GM12878 (cell line): ENCODE data around the gene ZFP1. TPM values are rescaled to one million over a fixed set of nuclear protein-coding genes. Genes with fewer than 3 reads are reported as not detected.

Experiments used
- ATAC-seq: fragments of 200-7000 bp; cut with Tn5 transposase; 3 replicates; pipeline ENCODE4 v1.9.1; 2020; ENCODE audit warnings: mild to moderate bottlenecking, moderate library complexity
- BruUV-seq: library from RNA; stranded (reverse); fragments of 400-500 nt; replicated peaks from 2 replicates; lab custom pipeline; 2021; lab: Mats Ljungman, UMichigan
- CTCF ChIA-PET: fragments of 300-600 bp; sonication (Branson Sonifier 250); formaldehyde crosslinking; extraction: SDS; loops from one replicate; lab custom pipeline; 2021; ENCODE audit warnings: inconsistent platforms; lab: Yijun Ruan, JAX
- POLR2A ChIA-PET: fragments of 350-600 bp; formaldehyde crosslinking; extraction: SDS; loops from one replicate; lab custom pipeline; 2021; ENCODE audit warnings: inconsistent platforms; lab: Charles Lee
- RAD21 ChIA-PET: fragments of 300-600 bp; sonication (Branson Sonifier 250); formaldehyde crosslinking; loops from one replicate; lab custom pipeline; 2023; ENCODE audit warnings: antibody characterized with exemption; ENCODE audit not compliant: unreplicated experiment; lab: Charles Lee
- SMC1A ChIA-PET: fragments of 300-600 bp; sonication (Branson Sonifier 250); formaldehyde crosslinking; loops from one replicate; lab custom pipeline; 2023; ENCODE audit not compliant: unreplicated experiment, uncharacterized antibody; lab: Charles Lee
- DNase-seq: peaks from one replicate; pipeline ENCODE4 v3.0.0-alpha.2; 2011; ENCODE audit warnings: low read depth, low spot score
- FAIRE-seq: peaks from 3 replicates; lab custom pipeline; 2011; peaks lifted over from hg19 to GRCh38; lab: Jason Lieb, UNC
- H2AFZ ChIP-seq: 2 replicates; pipeline ENCODE4 v1.6.0; 2011; ENCODE audit warnings: low read depth, low read length, control low read depth; ENCODE audit not compliant: control insufficient read depth
- H3K27ac ChIP-seq: 2 replicates; pipeline ENCODE4 v1.5.1; 2011; ENCODE audit warnings: control low read depth; ENCODE audit not compliant: control insufficient read depth, insufficient read depth
- H3K27me3 ChIP-seq, 2 experiments: replicated peaks in 1 of 2; 2 replicates each; pipeline versions ENCODE4 v1.6.0 to v1.6.1; 2011; ENCODE audit warnings: low read length in 1 of 2; ENCODE audit not compliant: control insufficient read depth in 2 of 2, insufficient read depth in 2 of 2
- H3K36me3 ChIP-seq, 2 experiments: 2 replicates each; pipeline ENCODE4 v1.5.1; 2011; ENCODE audit warnings: low read length in 1 of 2; ENCODE audit not compliant: control insufficient read depth in 2 of 2, insufficient read depth in 2 of 2
- H3K4me1 ChIP-seq: 2 replicates; pipeline ENCODE4 v1.6.1; 2011; ENCODE audit warnings: mild to moderate bottlenecking, low read length, moderate library complexity, mixed read lengths; ENCODE audit not compliant: control insufficient read depth, insufficient read depth
- H3K4me2 ChIP-seq: 2 replicates; pipeline ENCODE4 v1.6.0; 2011; ENCODE audit warnings: control low read depth; ENCODE audit not compliant: control insufficient read depth, insufficient read depth
- H3K4me3 ChIP-seq: fragments of 200-600 bp; sonication (generic); 2 replicates; pipeline ENCODE4 v1.5.1; 2016
- H3K79me2 ChIP-seq: 2 replicates; pipeline ENCODE4 v1.6.0; 2011; ENCODE audit warnings: low read length; ENCODE audit not compliant: control insufficient read depth, insufficient read depth
- H3K9ac ChIP-seq: 2 replicates; pipeline ENCODE4 v1.8.0; 2011; ENCODE audit warnings: low read length, control low read depth, mixed read lengths; ENCODE audit not compliant: control insufficient read depth, insufficient read depth
- H3K9me3 ChIP-seq: replicated peaks from 3 replicates; pipeline ENCODE4 v1.5.1; 2011; ENCODE audit warnings: mild to moderate bottlenecking, low read length; ENCODE audit not compliant: control insufficient read depth, insufficient read depth
- H4K20me1 ChIP-seq: 2 replicates; pipeline ENCODE4 v1.6.0; 2011; ENCODE audit not compliant: control insufficient read depth, insufficient read depth
- ATF3 ChIP-seq: IDR thresholded peaks from 2 replicates; pipeline ENCODE4 v1.6.1; 2011; ENCODE audit warnings: low read depth, mild to moderate bottlenecking, low read length, moderate library complexity, borderline replicate concordance; ENCODE audit errors: extremely low read depth
- E4F1 ChIP-seq: fragments of 450-650 bp; IDR thresholded peaks from 2 replicates; pipeline ENCODE4 v1.6.1; 2018; ENCODE audit warnings: borderline replicate concordance, mild to moderate bottlenecking; ENCODE audit not compliant: partially characterized antibody
- MLLT1 ChIP-seq: fragments of 450-650 bp; IDR thresholded peaks from 2 replicates; pipeline ENCODE4 v1.6.1; 2016; ENCODE audit warnings: mild to moderate bottlenecking
- RAD21 ChIP-seq: IDR thresholded peaks from 2 replicates; pipeline ENCODE4 v1.6.1; 2011; ENCODE audit warnings: mild to moderate bottlenecking, low read depth, low read length, moderate library complexity; ENCODE audit not compliant: insufficient read depth
- RUNX3 ChIP-seq: IDR thresholded peaks from 2 replicates; pipeline ENCODE4 v1.6.1; 2012; ENCODE audit warnings: low read length, inconsistent platforms
- SRF ChIP-seq, 2 experiments: IDR thresholded peaks; 2 replicates each; pipeline ENCODE4 v1.6.1; 2011; ENCODE audit warnings: low read depth in 2 of 2, low read length in 2 of 2, mild to moderate bottlenecking in 1 of 2, moderate library complexity in 1 of 2
- WGBS: methylation state at CpG from one replicate; pipeline ENCODE4 v1.1.6; 2016; ENCODE audit warnings: low lambda C conversion rate; ENCODE audit not compliant: insufficient replicate concordance, insufficient coverage; ENCODE audit errors: missing lambda C conversion rate; 5-methylcytosine and 5-hydroxymethylcytosine counted together
- in situ Hi-C: fragments of 300-500 bp; cut with MboI; formaldehyde crosslinking; loops from 9 replicates; pipeline ENCODE4 v1.14.3; 2018; ENCODE audit warnings: mixed read lengths
- intact Hi-C: fragments of 100-400 bp; cut with micrococcal nuclease; formaldehyde crosslinking; loops from one replicate; pipeline ENCODE4 v1.14.2; 2022; ENCODE audit not compliant: unreplicated experiment
- polyA plus RNA-seq, 11 experiments: library from polyadenylated mRNA; depleted of rRNA in 4 of 11; unstranded in 6 of 11; stranded (reverse) in 5 of 11; fragments of >200 nt; fragmentation: Nextera tagmentation in 4 of 11; fragmentation: Illumina TruSeq in 1 of 11; extraction: Ambion mirVana in 4 of 11; extraction: Trizol in 1 of 11; gene quantifications; 1 replicate in 1 of 11; 2 replicates in 10 of 11; pipeline versions ENCODE4 v1.2.1 to v1.2.3, GENCODE V29; 2011 to 2016; ENCODE audit warnings: inconsistent platforms in 2 of 11, missing spikeins in 2 of 11, low read depth in 1 of 11
- total RNA-seq, 4 experiments: library from RNA; depleted of rRNA in 3 of 4; stranded (reverse); fragments of >200 nt in 3 of 4; fragmentation: Illumina TruSeq in 1 of 4; extraction: Trizol in 1 of 4; gene quantifications; 2 replicates each; pipeline versions ENCODE4 v1.2.1 to v1.2.3, GENCODE V29; 2013 to 2021

The ZFP1 gene
- total and polyA plus RNA-seq, 10 of the 15 experiments (the other 5 are each of a cell fraction or from before 2014, with no cell fraction given) = 3.5 to 17.6 (median 14.7) TPM

GRCh38 chr16:75108792-75109731, 39.3 kb upstream of the ZFP1 start (continued):
- TF ChIP-seq MLLT1 (peak; percentile 92), SRF (IDR thresholded peaks at IDR 0.05; ENCODE audit: low read depth in 2 of 2, low read length in 2 of 2) (peak in 1 of 2 experiments; percentile 81; a peak in 2 of 4 replicates), RUNX3 (peak; percentile 48), ATF3 (no peak)

GRCh38 chr16:75109732-75110243, 38.5 kb upstream of the ZFP1 start:
- Histone ChIP-seq H3K9ac (no peak overlapping the region; the same call in 1 of the 2 replicates), H3K4me2 (peak overlapping the region; percentile 66), H3K4me1 (peaks cover 36% of the 10 kb centered on the region), H3K27ac (no peak overlapping the region), H3K4me3 (no peak overlapping the region), H3K9me3 (no peaks in the 10 kb centered on the region), H3K27me3 (no peaks in the 10 kb centered on the region), H2AFZ (no peak overlapping the region), H3K36me3 (no peaks in the 10 kb centered on the region; a peak in 2 of 4 replicates), H4K20me1 (no peaks in the 10 kb centered on the region), H3K79me2 (no peaks in the 10 kb centered on the region)
- ATAC-seq = no peak
- TF ChIP-seq E4F1 = no peak
- TF ChIP-seq RAD21 = peak; percentile 47; the same call in 1 of the 2 replicates
- intact Hi-C loops = loop anchor here (2.0 to 5.0 kb wide), 4 partner anchors 32 to 401 kb away; no protein-coding TSS in a partner anchor
- CTCF ChIA-PET = interaction anchor here (0.7 to 6.7 kb wide), 13 partner anchors 11 to 405 kb away, joined by 3 to 90 read pairs (median 6); partner anchors contain the start of gene ZNRF1
- BruUV-seq = no TSS peak
- SMC1A ChIA-PET = interaction anchor here (0.8 to 6.7 kb wide), 13 partner anchors 8 to 295 kb away, joined by 3 to 69 read pairs (median 4); partner anchors contain the start of gene ZNRF1
- RAD21 ChIA-PET = interaction anchor here (0.8 to 4.9 kb wide), 13 partner anchors 10 to 389 kb away, joined by 3 to 92 read pairs (median 4); partner anchors contain the start of genes WDR59 and ZNRF1
- POLR2A ChIA-PET = interaction anchor here (1.3 kb wide), 1 partner anchor 111 kb away, joined by 3 read pairs; the partner anchor contains the start of gene ZNRF1
- no peak for FAIRE-seq
- DNase-seq = no peak
- in situ Hi-C loops = loop anchor here (5.0 to 10.0 kb wide), 3 partner anchors 65 to 407 kb away; partner anchors contain the start of gene MLKL
- WGBS = 55% methylated on average over 10 of the region's 10 CpGs
